Stimulated activated CD4-positive, alpha-beta T cell treated with anti-CD3 and anti-CD28 coated beads, Interleukin-4, amount 100 ng/mL, for 24 hours (primary cell): ENCODE data around the gene EGFR.

Experiments used
- DNase-seq: peaks from one replicate; pipeline ENCODE4 v3.0.0-alpha.2; 2020

EGFR gene

GRCh38 chr7:55131142-55131929, 112.5 kb downstream of the EGFR start:
- no peak for DNase-seq

- DNase-seq, result no peak
These were observed 113.7 kb downstream of the EGFR start for GRCh38 chr7:55132550-55132889.

GRCh38 chr7:55132890-55133551, 114.2 kb downstream of the EGFR start:
- peak; percentile 27 for DNase-seq

GRCh38 chr7:55133630-55134358, 115.0 kb downstream of the EGFR start:
- no peak for DNase-seq

GRCh38 chr7:55134359-55134725, 115.5 kb downstream of the EGFR start:
- no peak for DNase-seq

- no peak for DNase-seq
These were observed 116.0 kb downstream of the EGFR start for GRCh38 chr7:55134786-55135185.

GRCh38 chr7:55135462-55135861, 116.6 kb downstream of the EGFR start:
- no peak for DNase-seq

GRCh38 chr7:55138663-55139062, 119.8 kb downstream of the EGFR start:
- no peak for DNase-seq

- DNase-seq, result no peak
These were observed 121.6 kb downstream of the EGFR start for GRCh38 chr7:55140221-55140940.

- DNase-seq, result no peak
These were observed 122.1 kb downstream of the EGFR start for GRCh38 chr7:55140941-55141278.

- no peak for DNase-seq
These were observed 124.2 kb downstream of the EGFR start for GRCh38 chr7:55142919-55143600.

GRCh38 chr7:55144333-55145317, 125.8 kb downstream of the EGFR start:
- DNase-seq, result no peak

- DNase-seq, result no peak
These were observed 126.8 kb downstream of the EGFR start for GRCh38 chr7:55145606-55146005.

- DNase-seq, result no peak
These were observed 128.3 kb downstream of the EGFR start for GRCh38 chr7:55147101-55147500.

GRCh38 chr7:55147736-55148135, 128.9 kb downstream of the EGFR start:
- DNase-seq, result no peak

GRCh38 chr7:55148571-55148970, 129.8 kb downstream of the EGFR start:
- DNase-seq, result no peak

- DNase-seq, result no peak
These were observed 130.2 kb downstream of the EGFR start for GRCh38 chr7:55149001-55149400.

- DNase-seq, result no peak
These were observed 131.3 kb downstream of the EGFR start for GRCh38 chr7:55150166-55150565.

- no peak for DNase-seq
These were observed 132.1 kb downstream of the EGFR start for GRCh38 chr7:55150709-55151451.

- DNase-seq, result no peak
These were observed 133.7 kb downstream of the EGFR start for GRCh38 chr7:55152516-55152915.

- no peak for DNase-seq
These were observed 135.3 kb downstream of the EGFR start for GRCh38 chr7:55154096-55154495.
